Kidney epithelial cell (primary cell): ENCODE measurements around the gene DCAF6. TPM values are rescaled to one million over a fixed set of nuclear protein-coding genes. Genes with fewer than 3 reads are reported as not detected.

Source experiments
- DNase-seq: peaks from one replicate; pipeline ENCODE4 v3.0.0-alpha.2; 2010; ENCODE audit warnings: low read depth
- H3K27me3 ChIP-seq: 2 replicates; pipeline ENCODE4 v1.6.0; 2011; ENCODE audit warnings: low read length; ENCODE audit not compliant: control insufficient read depth, insufficient read depth
- H3K36me3 ChIP-seq: 2 replicates; pipeline ENCODE4 v1.5.1; 2011; ENCODE audit warnings: low read length; ENCODE audit not compliant: control insufficient read depth, insufficient read depth
- H3K4me3 ChIP-seq: 2 replicates; pipeline ENCODE4 v1.5.1; 2011; ENCODE audit warnings: low read depth, mild to moderate bottlenecking, control low read depth, low read length
- total RNA-seq: library from RNA; depleted of rRNA; stranded (reverse); fragments of >200 nt; gene quantifications from 2 replicates; pipeline ENCODE4 v1.2.3, GENCODE V29; 2015
- TF ChIP-seq, protein P1 (sequence below): IDR thresholded peaks from 2 replicates; pipeline ENCODE4 v1.5.1; 2011; ENCODE audit warnings: mild to moderate bottlenecking, moderate library complexity, low read length, control low read depth, inconsistent platforms; ENCODE audit not compliant: insufficient read depth, poor library complexity, severe bottlenecking

The DCAF6 gene
- total RNA-seq, 1 donor from 2014 or later, result 27.2 TPM

DNA sequence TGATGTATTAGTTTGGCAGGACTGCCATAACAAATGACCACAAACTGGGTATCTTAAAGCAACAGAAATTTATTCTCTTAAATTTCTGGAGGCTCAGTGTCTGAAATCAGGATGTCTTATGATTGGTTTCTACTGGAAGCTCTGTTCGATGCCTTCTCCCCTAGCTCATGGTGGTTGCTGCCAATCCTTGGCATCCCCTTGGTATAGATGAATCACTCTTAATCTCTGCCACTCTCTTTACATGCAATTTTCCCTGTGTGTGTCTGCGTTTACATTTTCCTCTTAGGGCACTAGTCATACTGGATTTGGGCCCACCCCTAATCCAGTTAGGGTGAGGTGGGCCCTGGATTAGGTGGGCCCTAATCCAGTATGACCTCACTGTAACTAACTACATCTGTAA is 55.1 kb downstream of the DCAF6 start:
- TF ChIP-seq, protein P1, sequence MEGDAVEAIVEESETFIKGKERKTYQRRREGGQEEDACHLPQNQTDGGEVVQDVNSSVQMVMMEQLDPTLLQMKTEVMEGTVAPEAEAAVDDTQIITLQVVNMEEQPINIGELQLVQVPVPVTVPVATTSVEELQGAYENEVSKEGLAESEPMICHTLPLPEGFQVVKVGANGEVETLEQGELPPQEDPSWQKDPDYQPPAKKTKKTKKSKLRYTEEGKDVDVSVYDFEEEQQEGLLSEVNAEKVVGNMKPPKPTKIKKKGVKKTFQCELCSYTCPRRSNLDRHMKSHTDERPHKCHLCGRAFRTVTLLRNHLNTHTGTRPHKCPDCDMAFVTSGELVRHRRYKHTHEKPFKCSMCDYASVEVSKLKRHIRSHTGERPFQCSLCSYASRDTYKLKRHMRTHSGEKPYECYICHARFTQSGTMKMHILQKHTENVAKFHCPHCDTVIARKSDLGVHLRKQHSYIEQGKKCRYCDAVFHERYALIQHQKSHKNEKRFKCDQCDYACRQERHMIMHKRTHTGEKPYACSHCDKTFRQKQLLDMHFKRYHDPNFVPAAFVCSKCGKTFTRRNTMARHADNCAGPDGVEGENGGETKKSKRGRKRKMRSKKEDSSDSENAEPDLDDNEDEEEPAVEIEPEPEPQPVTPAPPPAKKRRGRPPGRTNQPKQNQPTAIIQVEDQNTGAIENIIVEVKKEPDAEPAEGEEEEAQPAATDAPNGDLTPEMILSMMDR, result no peak
- DNase-seq, result no peak
- Histone ChIP-seq H3K4me3 (no peak overlapping the region), H3K36me3 (no peaks in the 10 kb centered on the region), H3K27me3 (no peaks in the 10 kb centered on the region)

DNA sequence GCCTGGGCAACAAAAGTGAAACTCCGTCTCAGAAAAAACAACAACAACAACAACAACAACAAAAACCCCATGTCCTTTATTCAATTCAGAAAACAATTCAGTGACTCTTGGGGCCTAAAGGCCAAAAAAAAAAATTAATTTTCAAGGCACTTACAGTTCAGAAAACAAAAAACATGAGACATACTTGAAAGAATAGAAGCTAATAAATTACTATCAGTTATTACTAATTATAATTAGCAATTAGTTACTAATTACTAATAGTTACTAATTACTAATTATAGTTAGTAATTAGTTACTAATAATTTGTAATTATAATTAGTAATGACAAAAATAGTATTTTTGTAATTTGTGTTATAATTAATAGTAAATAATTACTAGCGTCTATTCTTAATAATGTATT is 57.2 kb downstream of the DCAF6 start:
- Histone ChIP-seq H3K36me3 (no peaks in the 10 kb centered on the region), H3K27me3 (no peaks in the 10 kb centered on the region), H3K4me3 (no peak overlapping the region)
- DNase-seq, result no peak
- TF ChIP-seq, protein P1, result no peak

DNA sequence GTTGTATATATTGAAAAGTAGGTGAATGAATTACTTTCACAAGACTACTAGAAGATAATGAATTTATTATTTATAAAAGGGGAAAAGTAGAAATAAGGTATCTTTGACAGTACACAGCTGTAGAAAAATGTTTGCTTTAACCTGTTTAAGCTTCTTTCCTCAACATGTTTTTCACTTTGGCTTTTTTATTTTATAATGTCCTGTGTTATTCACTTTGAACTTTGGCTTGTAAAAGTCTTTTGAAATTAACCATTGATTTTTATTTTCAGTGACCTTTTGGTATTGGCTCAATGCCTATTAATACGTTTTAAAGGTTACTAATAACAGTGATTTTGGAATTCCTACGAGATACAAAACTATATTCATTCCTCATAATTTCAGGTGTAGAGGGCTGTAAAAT is 58.1 kb downstream of the DCAF6 start:
- TF ChIP-seq, protein P1, result no peak
- DNase-seq, result no peak
- Histone ChIP-seq H3K4me3 (no peak overlapping the region), H3K27me3 (no peaks in the 10 kb centered on the region), H3K36me3 (no peaks in the 10 kb centered on the region)

DNA sequence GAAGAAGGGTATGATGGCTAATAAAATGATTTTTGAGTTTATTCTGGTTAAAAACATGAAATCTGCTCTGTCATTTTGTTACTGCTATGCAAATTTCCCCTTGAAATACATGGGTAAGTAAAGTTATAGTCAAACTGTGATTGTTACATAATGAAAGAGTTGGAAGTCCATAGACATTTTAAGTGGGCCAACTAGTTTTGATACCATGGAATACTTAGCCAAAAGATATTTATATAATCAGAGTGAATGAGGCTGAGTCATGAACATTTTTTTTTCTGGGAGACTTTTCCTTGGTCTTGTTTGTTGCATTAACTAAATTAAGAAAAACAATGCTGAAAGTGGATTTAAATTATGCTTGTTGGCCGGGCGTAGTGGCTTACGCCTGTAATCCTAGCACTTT is 58.6 kb downstream of the DCAF6 start:
- Histone ChIP-seq H3K27me3 (no peaks in the 10 kb centered on the region), H3K4me3 (no peak overlapping the region), H3K36me3 (no peaks in the 10 kb centered on the region)
- DNase-seq, result no peak
- TF ChIP-seq, protein P1, result no peak

DNA sequence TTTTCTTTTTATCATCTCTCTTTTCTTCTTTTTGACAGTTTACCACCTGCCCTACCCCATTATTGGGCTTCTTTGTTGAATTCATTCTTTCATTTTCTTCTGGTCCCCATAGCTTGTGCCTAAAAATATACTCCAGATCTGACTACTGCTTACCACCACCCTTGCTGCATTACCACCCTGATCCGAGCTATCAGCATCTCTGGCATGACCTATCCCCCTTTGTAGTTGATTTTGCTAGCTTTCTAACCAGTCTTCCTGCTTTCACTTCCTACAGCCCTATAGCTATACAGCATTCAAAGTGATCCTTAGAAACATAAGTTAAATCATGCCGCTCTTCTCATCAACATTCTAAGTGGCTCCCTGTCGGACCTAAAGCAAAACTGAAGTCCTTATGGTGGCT is 59.8 kb downstream of the DCAF6 start:
- Histone ChIP-seq H3K36me3 (no peaks in the 10 kb centered on the region), H3K27me3 (no peaks in the 10 kb centered on the region), H3K4me3 (no peak overlapping the region)
- TF ChIP-seq, protein P1, result no peak
- no peak for DNase-seq

DNA sequence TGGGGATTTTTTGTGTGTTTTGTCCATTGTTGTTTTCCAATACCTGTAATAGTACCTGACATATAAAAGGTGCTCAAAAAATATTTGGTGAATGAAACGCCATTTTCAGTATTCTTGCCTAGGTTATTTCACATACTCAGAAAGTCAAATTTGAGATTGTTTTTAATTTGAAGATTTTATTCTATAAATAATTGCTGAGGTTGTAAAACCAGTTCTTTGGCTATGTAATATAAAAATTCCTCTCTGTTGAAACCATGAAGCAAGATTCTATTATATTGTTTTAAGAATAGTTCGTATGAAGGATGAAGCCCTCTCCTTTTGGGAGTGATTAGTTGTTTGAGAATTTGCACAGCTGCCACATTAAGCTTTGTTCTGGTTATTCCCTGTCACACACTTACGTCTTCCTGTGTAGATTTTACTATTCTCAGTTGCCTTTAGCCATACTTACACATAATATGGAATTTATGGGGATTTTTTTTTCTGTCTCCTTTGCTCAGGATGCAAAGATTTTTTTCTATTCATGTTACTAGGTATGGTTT is 60.6 kb downstream of the DCAF6 start:
- H3K36me3 ChIP-seq, result no peaks in the 10 kb centered on the region
- DNase-seq, result no peak

More for the DNA sequence above, 60.6 kb downstream of the DCAF6 start:
- H3K27me3 ChIP-seq, result no peaks in the 10 kb centered on the region
- TF ChIP-seq, protein P1, result no peak
- no peak overlapping the region for H3K4me3 ChIP-seq
